ENCODE results near the gene UBN1.

The UBN1 gene

GRCh38 chr16:4918781-4919251 is 71.5 kb downstream of the UBN1 start:
- no peak for TF ChIP-seq REST (IDR thresholded peaks at IDR 0.05; ENCODE audit: insufficient read depth in 1 of 2, low read depth in 2 of 2, low read length in 2 of 2)
- no peak for TF ChIP-seq POLR2AphosphoS5 (IDR thresholded peaks at IDR 0.05; ENCODE audit: low read depth, low read length)
- TF ChIP-seq TAF1 (IDR thresholded peaks at IDR 0.05; ENCODE audit: borderline replicate concordance, insufficient read depth, low read length) = no peak
- TF ChIP-seq SIN3A (IDR thresholded peaks at IDR 0.05; ENCODE audit: borderline replicate concordance, insufficient read depth, low read length) = no peak
- no peak for TF ChIP-seq FOXP2 (optimal IDR thresholded peaks at IDR 0.05; ENCODE audit: borderline replicate concordance, extremely low read depth, extremely low read length, insufficient read depth)

GRCh38 chr16:4920826-4921225 is 73.5 kb downstream of the UBN1 start:
- TF ChIP-seq SIN3A (IDR thresholded peaks at IDR 0.05; ENCODE audit: borderline replicate concordance, insufficient read depth, low read length) = no peak
- TF ChIP-seq TAF1 (IDR thresholded peaks at IDR 0.05; ENCODE audit: borderline replicate concordance, insufficient read depth, low read length) = no peak
- no peak for TF ChIP-seq FOXP2 (optimal IDR thresholded peaks at IDR 0.05; ENCODE audit: borderline replicate concordance, extremely low read depth, extremely low read length, insufficient read depth)
- no peak for TF ChIP-seq POLR2AphosphoS5 (IDR thresholded peaks at IDR 0.05; ENCODE audit: low read depth, low read length)

- TF ChIP-seq SIN3A (IDR thresholded peaks at IDR 0.05; ENCODE audit: borderline replicate concordance, insufficient read depth, low read length) (no peak), FOXP2 (optimal IDR thresholded peaks at IDR 0.05; ENCODE audit: borderline replicate concordance, extremely low read depth, extremely low read length, insufficient read depth) (no peak), TAF1 (IDR thresholded peaks at IDR 0.05; ENCODE audit: borderline replicate concordance, insufficient read depth, low read length) (no peak), REST (IDR thresholded peaks at IDR 0.05; ENCODE audit: insufficient read depth in 1 of 2, low read depth in 2 of 2, low read length in 2 of 2) (no peak), POLR2AphosphoS5 (IDR thresholded peaks at IDR 0.05; ENCODE audit: low read depth, low read length) (no peak)
These were observed 75.6 kb downstream of the UBN1 start for GRCh38 chr16:4922721-4923342.

- TF ChIP-seq FOXP2 (optimal IDR thresholded peaks at IDR 0.05; ENCODE audit: borderline replicate concordance, extremely low read depth, extremely low read length, insufficient read depth) (no peak), POLR2AphosphoS5 (IDR thresholded peaks at IDR 0.05; ENCODE audit: low read depth, low read length) (no peak)
These were observed 76.6 kb downstream of the UBN1 start for GRCh38 chr16:4923853-4924252.

- TF ChIP-seq REST (IDR thresholded peaks at IDR 0.05; ENCODE audit: insufficient read depth in 1 of 2, low read depth in 2 of 2, low read length in 2 of 2) (no peak), TAF1 (IDR thresholded peaks at IDR 0.05; ENCODE audit: borderline replicate concordance, insufficient read depth, low read length) (no peak), POLR2AphosphoS5 (IDR thresholded peaks at IDR 0.05; ENCODE audit: low read depth, low read length) (no peak), FOXP2 (optimal IDR thresholded peaks at IDR 0.05; ENCODE audit: borderline replicate concordance, extremely low read depth, extremely low read length, insufficient read depth) (no peak), SIN3A (IDR thresholded peaks at IDR 0.05; ENCODE audit: borderline replicate concordance, insufficient read depth, low read length) (no peak)
These were observed 77.5 kb downstream of the UBN1 start for GRCh38 chr16:4924593-4925292.

- no peak for TF ChIP-seq SIN3A (IDR thresholded peaks at IDR 0.05; ENCODE audit: borderline replicate concordance, insufficient read depth, low read length)
- no peak for TF ChIP-seq TAF1 (IDR thresholded peaks at IDR 0.05; ENCODE audit: borderline replicate concordance, insufficient read depth, low read length)
- TF ChIP-seq POLR2AphosphoS5 (IDR thresholded peaks at IDR 0.05; ENCODE audit: low read depth, low read length) = no peak
- TF ChIP-seq REST (IDR thresholded peaks at IDR 0.05; ENCODE audit: insufficient read depth in 1 of 2, low read depth in 2 of 2, low read length in 2 of 2) = no peak
- no peak for TF ChIP-seq FOXP2 (optimal IDR thresholded peaks at IDR 0.05; ENCODE audit: borderline replicate concordance, extremely low read depth, extremely low read length, insufficient read depth)
These were observed 78.0 kb downstream of the UBN1 start for GRCh38 chr16:4925293-4925607.

Measured in PFSK-1 (cell line).